Activated T-cell treated with anti-CD3 and anti-CD28 coated beads, Interleukin-2, amount 50 U/mL, for 4 hours (primary cell): ENCODE results near the gene SMARCA4. TPM values are rescaled to one million over a fixed set of nuclear protein-coding genes. Genes with fewer than 3 reads are reported as not detected.
"Not testable (repeated sequence)": the region's sequence is repeated elsewhere in the genome, so short reads cannot be mapped to it uniquely, and the experiment has no call there.

ENCODE experiments used
- ATAC-seq, 2 donors: fragments of 200-7000 bp; cut with Tn5 transposase; one replicate each; pipeline ENCODE4 v1.10.0; 2021
- DNase-seq: peaks from one replicate; pipeline ENCODE4 v3.0.0-alpha.2; 2020
- H3K27me3 Mint-ChIP-seq: one replicate; pipeline ENCODE4 v1.8.0; 2021; ENCODE audit warnings: low read depth, mixed read lengths
- H3K36me3 Mint-ChIP-seq: one replicate; pipeline ENCODE4 v1.8.0; 2022; ENCODE audit warnings: mixed read lengths; ENCODE audit not compliant: insufficient read depth
- H3K4me1 Mint-ChIP-seq: one replicate; pipeline ENCODE4 v1.8.0; 2021; ENCODE audit warnings: low read depth, mixed read lengths
- H3K4me3 Mint-ChIP-seq: one replicate; pipeline ENCODE4 v1.8.0; 2021; ENCODE audit warnings: mild to moderate bottlenecking, moderate library complexity, mixed read lengths
- H3K9me3 Mint-ChIP-seq: one replicate; pipeline ENCODE4 v1.8.0; 2021; ENCODE audit warnings: mixed read lengths
- total RNA-seq, 3 donors: library from RNA; stranded (reverse); gene quantifications; one replicate each; pipeline ENCODE4 v1.2.1, GENCODE V29; 2021

The SMARCA4 gene
- total RNA-seq, 3 donors from 2014 or later: 160 to 168 (median 162) TPM

DNA sequence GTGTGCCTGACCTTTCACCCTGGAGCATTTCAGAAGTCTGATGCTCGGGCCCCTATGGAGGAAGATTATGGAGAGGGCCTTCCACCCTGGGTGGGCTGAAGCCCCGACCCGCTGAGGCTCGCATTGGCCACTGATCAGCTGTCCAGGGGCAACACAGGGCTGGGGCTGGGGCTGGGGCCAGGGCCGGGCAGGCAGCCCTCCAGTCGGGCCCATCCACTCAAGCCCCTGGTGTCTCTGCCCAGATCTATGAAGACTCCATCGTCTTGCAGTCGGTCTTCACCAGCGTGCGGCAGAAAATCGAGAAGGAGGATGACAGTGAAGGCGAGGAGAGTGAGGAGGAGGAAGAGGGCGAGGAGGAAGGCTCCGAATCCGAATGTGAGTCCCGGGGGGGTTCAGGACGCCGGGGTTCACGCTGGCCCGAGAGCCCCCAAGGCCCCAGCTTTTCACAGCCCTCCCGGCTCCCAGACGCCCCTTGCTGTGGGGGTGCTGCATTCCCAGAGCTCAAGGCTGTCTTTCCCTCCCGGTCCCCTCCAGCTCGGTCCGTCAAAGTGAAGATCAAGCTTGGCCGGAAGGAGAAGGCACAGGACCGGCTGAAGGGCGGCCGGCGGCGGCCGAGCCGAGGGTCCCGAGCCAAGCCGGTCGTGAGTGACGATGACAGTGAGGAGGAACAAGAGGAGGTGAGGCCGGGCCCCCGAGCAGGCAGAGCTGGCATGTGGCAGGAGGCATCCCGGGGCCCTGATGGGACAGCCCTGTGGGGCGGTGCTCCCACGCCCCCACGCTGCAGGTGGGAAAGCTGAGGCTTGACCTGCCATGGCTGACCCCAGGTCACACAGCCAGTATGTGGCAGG, 98.9 kb downstream of the SMARCA4 start:
- H3K36me3 Mint-ChIP-seq: peaks cover 2% of the 10 kb centered on the region
- DNase-seq (no peak), ATAC-seq (peak in 1 of 2 donors; percentile 14)
- H3K4me1 Mint-ChIP-seq: no peaks in the 10 kb centered on the region
- no peak overlapping the region for H3K4me3 Mint-ChIP-seq
- H3K27me3 Mint-ChIP-seq: no peaks in the 10 kb centered on the region
- H3K9me3 Mint-ChIP-seq: no peaks in the 10 kb centered on the region

DNA sequence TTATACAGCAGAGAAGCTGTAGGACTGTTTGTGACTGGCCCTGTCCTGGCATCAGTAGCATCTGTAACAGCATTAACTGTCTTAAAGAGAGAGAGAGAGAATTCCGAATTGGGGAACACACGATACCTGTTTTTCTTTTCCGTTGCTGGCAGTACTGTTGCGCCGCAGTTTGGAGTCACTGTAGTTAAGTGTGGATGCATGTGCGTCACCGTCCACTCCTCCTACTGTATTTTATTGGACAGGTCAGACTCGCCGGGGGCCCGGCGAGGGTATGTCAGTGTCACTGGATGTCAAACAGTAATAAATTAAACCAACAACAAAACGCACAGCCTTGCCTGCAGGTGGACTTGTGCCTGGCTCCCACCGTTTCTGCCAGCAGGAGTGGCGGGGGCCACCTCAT, 101.1 kb downstream of the SMARCA4 start:
- H3K36me3 Mint-ChIP-seq: peaks cover 3% of the 10 kb centered on the region
- no peak overlapping the region for H3K4me3 Mint-ChIP-seq
- no peak for ATAC-seq
- no peaks in the 10 kb centered on the region for H3K4me1 Mint-ChIP-seq
- no peaks in the 10 kb centered on the region for H3K9me3 Mint-ChIP-seq
- H3K27me3 Mint-ChIP-seq: no peaks in the 10 kb centered on the region
- no peak for DNase-seq

DNA sequence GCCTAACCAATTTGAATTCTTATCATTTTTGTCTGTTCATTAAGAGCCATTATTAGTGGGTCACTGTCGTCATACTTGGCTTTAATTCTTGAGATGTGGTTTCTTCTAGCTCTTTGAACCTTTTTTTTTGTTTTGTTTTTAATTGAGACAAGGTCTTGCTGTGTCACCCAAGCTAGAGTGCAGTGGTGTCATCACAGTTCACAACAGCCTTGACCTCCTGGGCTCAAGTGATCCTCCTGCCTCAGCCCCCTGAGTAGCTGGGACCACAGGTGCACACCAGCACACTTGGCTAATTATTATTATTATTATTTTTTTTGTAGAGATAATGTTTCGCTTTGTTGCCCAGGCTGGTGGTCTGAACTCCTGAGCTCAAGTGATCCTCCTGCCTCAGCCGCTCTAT, 102.6 kb downstream of the SMARCA4 start:
- ATAC-seq (no peak), DNase-seq (no peak)
- Mint-ChIP-seq H3K9me3 (no peaks in the 10 kb centered on the region), H3K4me1 (no peaks in the 10 kb centered on the region), H3K27me3 (no peaks in the 10 kb centered on the region), H3K36me3 (peaks cover 6% of the 10 kb centered on the region), H3K4me3 (no peak overlapping the region)

DNA sequence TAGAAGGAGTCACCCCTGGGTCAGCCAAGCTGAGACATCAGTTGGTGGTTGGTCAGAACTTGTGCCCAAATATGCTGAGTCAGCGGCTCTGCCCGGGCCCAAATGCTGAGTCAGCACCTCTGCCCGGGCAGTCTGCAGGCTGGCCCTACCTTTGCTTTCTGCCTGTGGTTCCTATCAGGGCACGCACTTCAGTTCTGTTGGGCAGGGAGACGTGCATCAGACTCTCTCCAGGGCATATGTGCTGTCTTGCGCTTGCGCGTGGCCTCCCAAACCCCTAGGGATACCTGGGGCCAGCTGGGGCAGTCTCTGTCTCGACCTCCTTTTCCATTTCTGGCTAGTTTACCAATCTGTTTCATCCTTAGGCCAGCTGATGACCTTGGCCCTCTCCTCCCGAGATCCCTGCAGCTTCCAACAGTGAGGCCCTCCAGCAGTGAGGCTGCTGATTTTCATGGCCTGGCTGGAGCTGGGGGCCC, 104.0 kb downstream of the SMARCA4 start:
- H3K4me1 Mint-ChIP-seq: no peaks in the 10 kb centered on the region
- no peak overlapping the region for H3K4me3 Mint-ChIP-seq
- no peaks in the 10 kb centered on the region for H3K9me3 Mint-ChIP-seq
- no peak for ATAC-seq
- no peak for DNase-seq
- no peaks in the 10 kb centered on the region for H3K27me3 Mint-ChIP-seq
- H3K36me3 Mint-ChIP-seq: peaks cover 6% of the 10 kb centered on the region

- DNase-seq (no peak), ATAC-seq (no peak)
- Mint-ChIP-seq H3K4me3 (no peak overlapping the region), H3K36me3 (peaks cover 6% of the 10 kb centered on the region), H3K4me1 (no peaks in the 10 kb centered on the region), H3K27me3 (no peaks in the 10 kb centered on the region), H3K9me3 (no peaks in the 10 kb centered on the region)
Measured at GRCh38 chr19:11066326-11066725, 105.5 kb downstream of the SMARCA4 start.

DNA sequence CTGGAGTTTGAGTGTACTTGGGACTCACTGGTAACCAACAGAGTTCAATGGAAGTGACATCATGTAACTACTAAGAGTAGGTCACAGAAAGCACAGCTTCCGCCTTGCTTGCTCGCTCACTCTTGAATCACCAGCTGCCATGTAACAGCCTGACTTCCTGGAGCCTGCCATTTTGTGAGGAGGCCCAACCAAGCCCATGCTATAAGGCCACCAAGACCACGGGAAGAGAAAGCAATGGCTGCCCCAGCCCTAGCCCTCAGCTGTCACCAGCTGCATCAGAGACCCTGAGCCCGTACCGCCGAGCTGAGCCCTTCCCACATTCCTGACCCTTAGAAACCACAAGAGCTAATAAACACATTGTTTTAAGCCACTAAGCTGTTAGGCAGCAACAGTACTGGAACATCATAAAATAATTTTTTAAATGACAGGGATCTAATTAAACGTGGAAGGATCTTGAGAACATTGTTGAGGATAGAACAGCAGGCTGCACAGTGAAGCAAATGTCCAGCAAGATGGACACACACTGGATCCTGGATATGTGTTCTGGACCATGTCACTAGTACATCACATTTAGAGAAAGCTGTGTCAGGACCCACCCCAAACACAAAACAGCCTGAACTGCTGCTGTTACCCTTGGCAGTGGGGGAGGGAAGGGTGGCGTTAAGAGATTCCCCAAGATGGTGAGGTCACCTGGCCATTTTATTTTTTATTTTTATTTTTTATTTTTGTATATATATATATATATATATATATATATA, 106.7 kb downstream of the SMARCA4 start:
- ATAC-seq (no peak), DNase-seq (no peak)
- no peaks in the 10 kb centered on the region for H3K27me3 Mint-ChIP-seq
- peaks cover 6% of the 10 kb centered on the region for H3K36me3 Mint-ChIP-seq
- no peaks in the 10 kb centered on the region for H3K4me1 Mint-ChIP-seq
- H3K9me3 Mint-ChIP-seq: no peaks in the 10 kb centered on the region
- no peak overlapping the region for H3K4me3 Mint-ChIP-seq

DNA sequence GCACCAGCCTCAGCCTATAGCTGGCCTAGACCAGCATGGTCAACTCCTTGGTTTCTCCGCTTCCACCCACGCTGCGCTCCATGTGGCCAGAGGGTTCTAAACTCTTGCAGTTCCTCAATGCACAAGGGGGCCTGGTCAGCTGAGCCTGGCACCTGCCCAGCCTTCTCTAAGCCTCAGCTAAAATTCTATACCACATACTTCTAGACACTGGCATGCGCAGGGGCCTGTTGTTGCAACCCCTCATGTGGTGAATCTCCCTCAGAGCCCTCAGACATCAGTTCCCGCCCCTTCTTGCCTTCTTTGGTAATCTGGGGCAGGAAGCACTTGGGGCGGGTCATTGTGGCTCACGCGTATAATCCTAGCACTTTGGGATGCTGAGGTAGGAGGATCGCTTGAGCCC, 108.7 kb downstream of the SMARCA4 start:
- ATAC-seq (no peak), DNase-seq (no peak)
- H3K27me3 Mint-ChIP-seq: no peaks in the 10 kb centered on the region
- H3K4me3 Mint-ChIP-seq: no peak overlapping the region
- peaks cover 6% of the 10 kb centered on the region for H3K36me3 Mint-ChIP-seq
- no peaks in the 10 kb centered on the region for H3K9me3 Mint-ChIP-seq
- H3K4me1 Mint-ChIP-seq: peaks cover 5% of the 10 kb centered on the region

GRCh38 chr19:11070123-11070522, 109.3 kb downstream of the SMARCA4 start:
- Mint-ChIP-seq H3K36me3 (peaks cover 5% of the 10 kb centered on the region), H3K4me1 (peaks cover 7% of the 10 kb centered on the region), H3K27me3 (no peaks in the 10 kb centered on the region), H3K9me3 (no peaks in the 10 kb centered on the region), H3K4me3 (no peak overlapping the region)
- DNase-seq: no peak
- ATAC-seq: no peak

GRCh38 chr19:11073568-11073967, 112.7 kb downstream of the SMARCA4 start:
- H3K27me3 Mint-ChIP-seq: no peaks in the 10 kb centered on the region
- H3K36me3 Mint-ChIP-seq: no peaks in the 10 kb centered on the region
- no peaks in the 10 kb centered on the region for H3K9me3 Mint-ChIP-seq
- peaks cover 7% of the 10 kb centered on the region for H3K4me1 Mint-ChIP-seq
- DNase-seq (no peak), ATAC-seq (no peak)
- H3K4me3 Mint-ChIP-seq: no peak overlapping the region

GRCh38 chr19:11076792-11077191, 116.0 kb downstream of the SMARCA4 start:
- H3K9me3 Mint-ChIP-seq, H3K27me3 Mint-ChIP-seq, ATAC-seq, DNase-seq, H3K4me3 Mint-ChIP-seq, H3K4me1 Mint-ChIP-seq, H3K36me3 Mint-ChIP-seq: not testable (repeated sequence)

- ATAC-seq: no peak
- Mint-ChIP-seq H3K27me3 (no peaks in the 10 kb centered on the region), H3K4me1 (peaks cover 8% of the 10 kb centered on the region), H3K36me3 (no peaks in the 10 kb centered on the region), H3K4me3 (no peak overlapping the region), H3K9me3 (no peaks in the 10 kb centered on the region)
- DNase-seq: no peak
Measured at GRCh38 chr19:11078893-11079292, 118.1 kb downstream of the SMARCA4 start.

GRCh38 chr19:11079999-11080398, 119.2 kb downstream of the SMARCA4 start:
- DNase-seq (no peak), ATAC-seq (no peak)
- Mint-ChIP-seq H3K4me1 (peaks cover 3% of the 10 kb centered on the region), H3K4me3 (no peak overlapping the region), H3K9me3 (no peaks in the 10 kb centered on the region), H3K36me3 (no peaks in the 10 kb centered on the region), H3K27me3 (no peaks in the 10 kb centered on the region)

DNA sequence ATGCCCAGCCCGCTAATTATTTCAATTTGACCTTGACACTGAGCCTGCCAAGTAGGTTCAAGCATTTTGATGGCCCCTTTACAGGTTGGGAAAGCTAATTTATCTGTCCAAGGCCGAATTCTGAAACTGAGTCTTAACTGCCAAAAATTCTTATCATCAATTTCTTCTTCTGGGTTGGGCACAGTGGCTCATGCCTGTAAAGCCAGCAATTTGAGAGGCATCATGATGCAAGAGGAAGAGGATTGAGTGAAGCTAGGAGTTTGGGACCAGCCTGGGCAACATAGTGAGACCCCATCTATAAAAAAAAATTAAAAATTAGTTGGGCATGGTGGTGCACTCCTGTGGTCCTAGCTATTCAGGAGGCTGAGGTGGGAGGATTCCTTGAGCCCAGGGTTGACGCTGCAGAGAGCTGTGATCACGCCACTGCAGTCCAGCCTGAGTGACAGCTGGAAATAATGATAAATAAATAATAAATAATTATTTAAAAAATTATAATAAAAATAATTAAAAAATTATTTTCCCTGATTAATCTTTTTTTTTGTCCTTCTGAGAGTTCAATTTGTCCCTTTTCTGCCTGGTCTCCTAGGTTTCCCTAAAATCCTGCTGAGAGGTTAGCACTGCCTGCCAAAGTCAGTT, 127.2 kb downstream of the SMARCA4 start:
- Mint-ChIP-seq H3K4me1 (peaks cover 31% of the 10 kb centered on the region), H3K4me3 (no peak overlapping the region), H3K36me3 (peaks cover 3% of the 10 kb centered on the region), H3K27me3 (no peaks in the 10 kb centered on the region), H3K9me3 (no peaks in the 10 kb centered on the region)
- DNase-seq (no peak), ATAC-seq (no peak)

GRCh38 chr19:11088506-11089253, 127.8 kb downstream of the SMARCA4 start:
- Mint-ChIP-seq H3K4me3 (peak overlapping the region; percentile 93), H3K4me1 (peaks cover 38% of the 10 kb centered on the region), H3K9me3 (no peaks in the 10 kb centered on the region), H3K27me3 (no peaks in the 10 kb centered on the region), H3K36me3 (peaks cover 3% of the 10 kb centered on the region)
- ATAC-seq (no peak), DNase-seq (no peak)
